Body of pancreas (tissue), 4 donors: Measurements from ENCODE around the gene SMCHD1.
A peak's percentile ranks its signal among the peaks of the same experiment; 100 is the strongest.

ENCODE experiments used
- CTCF ChIP-seq, 7 experiments: fragments of 450-650 bp in 4 of 7; fragments of 200-600 bp in 3 of 7; sonication (generic) in 3 of 7; IDR thresholded peaks; one replicate each; pipeline ENCODE4 v1.5.1; 2016 to 2019; ENCODE audit warnings: antibody characterized with exemption in 7 of 7
- POLR2A ChIP-seq, 3 donors: fragments of 450-650 bp; IDR thresholded peaks; one replicate each; pipeline ENCODE4 v1.6.1; 2016; ENCODE audit warnings: antibody characterized with exemption in 3 of 3, mild to moderate bottlenecking in 2 of 3

GRCh38 chr18:2655954-2656236, 369 bp downstream of the SMCHD1 start:
- peak in 1 of 7 experiments; percentile 9 for TF ChIP-seq CTCF (IDR thresholded peaks at IDR 0.05)
- TF ChIP-seq POLR2A (IDR thresholded peaks at IDR 0.05): no peak
